ENCODE measurements around the gene KRT74. TPM values are rescaled to one million over a fixed set of nuclear protein-coding genes. Genes with fewer than 3 reads are reported as not detected.

The KRT74 gene
- total RNA-seq, 1 donor from 2014 or later, result not detected

- Mint-ChIP-seq H3K4me3 (ENCODE audit: low read depth) (no peak overlapping the region), H3K36me3 (ENCODE audit: insufficient read depth) (no peaks in the 10 kb centered on the region), H3K27ac (no peak overlapping the region), H3K4me1 (ENCODE audit: low read depth) (no peaks in the 10 kb centered on the region), H3K27me3 (peaks cover 64% of the 10 kb centered on the region), H3K9me3 (ENCODE audit: low read depth) (no peaks in the 10 kb centered on the region)
- TF ChIP-seq, protein P1, sequence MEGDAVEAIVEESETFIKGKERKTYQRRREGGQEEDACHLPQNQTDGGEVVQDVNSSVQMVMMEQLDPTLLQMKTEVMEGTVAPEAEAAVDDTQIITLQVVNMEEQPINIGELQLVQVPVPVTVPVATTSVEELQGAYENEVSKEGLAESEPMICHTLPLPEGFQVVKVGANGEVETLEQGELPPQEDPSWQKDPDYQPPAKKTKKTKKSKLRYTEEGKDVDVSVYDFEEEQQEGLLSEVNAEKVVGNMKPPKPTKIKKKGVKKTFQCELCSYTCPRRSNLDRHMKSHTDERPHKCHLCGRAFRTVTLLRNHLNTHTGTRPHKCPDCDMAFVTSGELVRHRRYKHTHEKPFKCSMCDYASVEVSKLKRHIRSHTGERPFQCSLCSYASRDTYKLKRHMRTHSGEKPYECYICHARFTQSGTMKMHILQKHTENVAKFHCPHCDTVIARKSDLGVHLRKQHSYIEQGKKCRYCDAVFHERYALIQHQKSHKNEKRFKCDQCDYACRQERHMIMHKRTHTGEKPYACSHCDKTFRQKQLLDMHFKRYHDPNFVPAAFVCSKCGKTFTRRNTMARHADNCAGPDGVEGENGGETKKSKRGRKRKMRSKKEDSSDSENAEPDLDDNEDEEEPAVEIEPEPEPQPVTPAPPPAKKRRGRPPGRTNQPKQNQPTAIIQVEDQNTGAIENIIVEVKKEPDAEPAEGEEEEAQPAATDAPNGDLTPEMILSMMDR (IDR thresholded peaks at IDR 0.05; ENCODE audit: unreplicated experiment), result no peak
- no peak for DNase-seq (ENCODE audit: low spot score, unreplicated experiment)
Observed at GRCh38 chr12:52603314-52603713, 29.7 kb upstream of the KRT74 start.

- Mint-ChIP-seq H3K4me1 (ENCODE audit: low read depth) (no peaks in the 10 kb centered on the region), H3K9me3 (ENCODE audit: low read depth) (no peaks in the 10 kb centered on the region), H3K27me3 (peaks cover 66% of the 10 kb centered on the region), H3K4me3 (ENCODE audit: low read depth) (no peak overlapping the region), H3K36me3 (ENCODE audit: insufficient read depth) (no peaks in the 10 kb centered on the region), H3K27ac (no peak overlapping the region)
- DNase-seq (ENCODE audit: low spot score, unreplicated experiment), result no peak
- TF ChIP-seq, protein P1 (IDR thresholded peaks at IDR 0.05; ENCODE audit: unreplicated experiment), result no peak
Observed at GRCh38 chr12:52602552-52602951, 28.9 kb upstream of the KRT74 start.

DNA sequence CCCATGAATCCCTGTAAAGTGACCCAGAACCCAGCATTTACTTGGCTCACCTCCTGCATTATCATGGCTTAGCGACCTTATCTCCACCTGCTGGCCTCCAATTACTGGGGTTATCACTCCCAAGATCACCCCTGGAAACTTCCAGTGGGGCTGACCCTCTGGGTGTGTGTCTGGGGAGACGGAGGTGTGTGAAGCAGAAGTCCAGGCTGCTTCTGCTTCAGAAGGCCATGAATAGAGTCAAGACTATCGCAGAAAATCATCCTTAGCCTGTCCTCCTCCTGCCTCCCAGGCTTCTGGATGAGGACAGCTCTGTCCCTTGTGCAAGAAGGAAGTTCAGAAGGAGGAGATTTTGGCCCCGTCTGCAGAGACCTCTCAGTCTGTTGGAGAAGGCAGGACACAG, 28.0 kb upstream of the KRT74 start:
- Mint-ChIP-seq H3K9me3 (ENCODE audit: low read depth) (no peaks in the 10 kb centered on the region), H3K27me3 (peaks cover 63% of the 10 kb centered on the region), H3K4me3 (ENCODE audit: low read depth) (no peak overlapping the region), H3K4me1 (ENCODE audit: low read depth) (no peaks in the 10 kb centered on the region), H3K27ac (no peak overlapping the region), H3K36me3 (ENCODE audit: insufficient read depth) (no peaks in the 10 kb centered on the region)
- DNase-seq (ENCODE audit: low spot score, unreplicated experiment), result no peak
- TF ChIP-seq, protein P1 (IDR thresholded peaks at IDR 0.05; ENCODE audit: unreplicated experiment), result no peak

- Mint-ChIP-seq H3K27me3 (peaks cover 62% of the 10 kb centered on the region), H3K27ac (no peak within 1 kb of the TSS), H3K4me1 (ENCODE audit: low read depth) (peaks cover 1% of the 10 kb centered on the region), H3K9me3 (ENCODE audit: low read depth) (no peaks in the 10 kb centered on the region), H3K36me3 (ENCODE audit: insufficient read depth) (no peaks in the 10 kb centered on the region), H3K4me3 (ENCODE audit: low read depth) (no peak within 1 kb of the TSS)
- TF ChIP-seq, protein P1 (IDR thresholded peaks at IDR 0.05; ENCODE audit: unreplicated experiment), result no peak
- no peak for DNase-seq (ENCODE audit: low spot score, unreplicated experiment)
Observed at GRCh38 chr12:52600941-52601481, 27.4 kb upstream of the KRT74 start, which contains the start of gene KRT72. TSS of gene KRT72 (minus strand) at chr12:52601463. CDS start at chr12:52601452, 11 bp downstream.

DNA sequence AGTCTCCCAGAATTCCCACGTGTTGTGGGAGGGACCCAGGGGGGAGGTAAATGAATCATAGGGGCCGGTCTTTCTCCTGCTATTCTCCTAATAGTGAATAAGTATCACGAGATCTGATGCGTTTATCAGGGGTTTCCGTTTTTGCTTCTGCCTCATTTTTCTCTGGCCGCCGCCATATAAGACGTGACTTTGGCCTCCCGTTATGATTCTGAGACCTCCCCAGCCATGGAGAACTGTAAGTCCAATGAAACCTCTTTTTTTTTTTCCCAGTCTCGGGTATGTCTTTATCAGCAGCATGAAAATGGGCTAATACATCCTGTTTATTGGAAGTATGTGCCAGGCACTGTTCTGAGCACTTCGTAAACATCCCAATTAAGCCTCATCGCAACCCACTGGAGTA, 26.8 kb upstream of the KRT74 start:
- DNase-seq (ENCODE audit: low spot score, unreplicated experiment), result no peak
- peaks cover 5% of the 10 kb centered on the region for H3K4me1 Mint-ChIP-seq (ENCODE audit: low read depth)
- H3K9me3 Mint-ChIP-seq (ENCODE audit: low read depth), result no peaks in the 10 kb centered on the region
- TF ChIP-seq, protein P1 (IDR thresholded peaks at IDR 0.05; ENCODE audit: unreplicated experiment), result no peak
- H3K4me3 Mint-ChIP-seq (ENCODE audit: low read depth), result no peak overlapping the region
- H3K36me3 Mint-ChIP-seq (ENCODE audit: insufficient read depth), result no peaks in the 10 kb centered on the region
- no peak overlapping the region for H3K27ac Mint-ChIP-seq
- H3K27me3 Mint-ChIP-seq, result peaks cover 57% of the 10 kb centered on the region

Measured in progenitor cell of endocrine pancreas (in vitro differentiated cells).